ENCODE data around the gene ROR2.

DNA sequence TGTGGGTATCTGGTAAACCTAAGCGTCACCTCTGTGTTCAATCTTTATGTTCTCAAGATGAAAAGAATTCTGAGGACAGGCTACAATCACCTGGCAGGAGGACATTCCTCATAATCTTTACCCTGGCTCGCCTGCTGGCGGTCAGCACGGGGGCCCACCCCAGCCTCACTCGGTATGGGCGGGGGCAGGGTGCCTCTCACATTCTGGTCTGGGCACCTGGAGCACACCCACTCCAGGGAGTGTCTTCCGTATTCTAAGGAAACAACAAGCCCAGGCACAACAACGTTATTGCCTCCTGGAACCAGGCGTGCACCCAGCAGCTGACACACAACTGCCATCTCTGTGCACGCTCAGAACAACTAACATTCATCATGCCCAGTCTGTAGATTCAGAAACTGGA, 179.8 kb downstream of the ROR2 start:
- no peak for TF ChIP-seq EP300 (IDR thresholded peaks at IDR 0.05)
- TF ChIP-seq, protein P1, sequence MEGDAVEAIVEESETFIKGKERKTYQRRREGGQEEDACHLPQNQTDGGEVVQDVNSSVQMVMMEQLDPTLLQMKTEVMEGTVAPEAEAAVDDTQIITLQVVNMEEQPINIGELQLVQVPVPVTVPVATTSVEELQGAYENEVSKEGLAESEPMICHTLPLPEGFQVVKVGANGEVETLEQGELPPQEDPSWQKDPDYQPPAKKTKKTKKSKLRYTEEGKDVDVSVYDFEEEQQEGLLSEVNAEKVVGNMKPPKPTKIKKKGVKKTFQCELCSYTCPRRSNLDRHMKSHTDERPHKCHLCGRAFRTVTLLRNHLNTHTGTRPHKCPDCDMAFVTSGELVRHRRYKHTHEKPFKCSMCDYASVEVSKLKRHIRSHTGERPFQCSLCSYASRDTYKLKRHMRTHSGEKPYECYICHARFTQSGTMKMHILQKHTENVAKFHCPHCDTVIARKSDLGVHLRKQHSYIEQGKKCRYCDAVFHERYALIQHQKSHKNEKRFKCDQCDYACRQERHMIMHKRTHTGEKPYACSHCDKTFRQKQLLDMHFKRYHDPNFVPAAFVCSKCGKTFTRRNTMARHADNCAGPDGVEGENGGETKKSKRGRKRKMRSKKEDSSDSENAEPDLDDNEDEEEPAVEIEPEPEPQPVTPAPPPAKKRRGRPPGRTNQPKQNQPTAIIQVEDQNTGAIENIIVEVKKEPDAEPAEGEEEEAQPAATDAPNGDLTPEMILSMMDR (IDR thresholded peaks at IDR 0.05), result no peak
